A549 (cell line): Measurements from ENCODE around the gene RHOT2. TPM values are rescaled to one million over a fixed set of nuclear protein-coding genes. Genes with fewer than 3 reads are reported as not detected.

Experiments
- ATAC-seq, 2 experiments: fragments of 200-7000 bp in 1 of 2; fragments of >200 bp in 1 of 2; cut with Nextera tagmentation in 1 of 2; cut with Tn5 transposase in 1 of 2; 3 replicates each; pipeline versions ENCODE4 v1.8.0 to v1.9.1; 2018 to 2020; ENCODE audit warnings: mild to moderate bottlenecking in 1 of 2, moderate library complexity in 1 of 2
- CTCF ChIA-PET: fragments of 300-600 bp; sonication (Branson Sonifier 250); formaldehyde crosslinking; extraction: SDS; loops from one replicate; lab custom pipeline; 2021; ENCODE audit warnings: antibody characterized with exemption, inconsistent platforms; lab: Yijun Ruan, JAX
- POLR2A ChIA-PET: fragments of 350-600 bp; formaldehyde crosslinking; extraction: SDS; loops from one replicate; lab custom pipeline; 2021; ENCODE audit warnings: antibody characterized with exemption, inconsistent platforms; lab: Yijun Ruan, JAX
- DNase-seq, 2 experiments: peaks; one replicate each; pipeline versions ENCODE4 v3.0.0 to v3.0.0-alpha.2; 2011 to 2016; ENCODE audit warnings: low read depth in 1 of 2, low spot score in 1 of 2
- FAIRE-seq: peaks from 2 replicates; lab custom pipeline; 2011; peaks lifted over from hg19 to GRCh38; lab: Jason Lieb, UNC
- H3K27ac ChIP-seq, 2 experiments: fragments of >200 bp; sonication (Bioruptor Twin); formaldehyde crosslinking; 3 replicates each; pipeline ENCODE4 v1.5.1; 2016 to 2017
- H3K4me1 ChIP-seq: fragments of >200 bp; sonication (Bioruptor Twin); formaldehyde crosslinking; 3 replicates; pipeline ENCODE4 v1.6.1; 2016
- H3K4me2 ChIP-seq: fragments of >200 bp; sonication (Bioruptor Twin); formaldehyde crosslinking; 3 replicates; pipeline ENCODE4 v1.6.1; 2016
- H3K4me3 ChIP-seq: fragments of >200 bp; sonication (Bioruptor Twin); formaldehyde crosslinking; 3 replicates; pipeline ENCODE4 v1.5.1; 2016
- H3K9me3 ChIP-seq: fragments of >200 bp; sonication (Bioruptor Twin); formaldehyde crosslinking; 3 replicates; pipeline ENCODE4 v1.6.1; 2016
- CBX2 ChIP-seq: fragments of 200-600 bp; sonication (generic); IDR thresholded peaks from 2 replicates; pipeline ENCODE4 v1.6.1; 2016; ENCODE audit warnings: low read depth, mild to moderate bottlenecking, borderline replicate concordance
- CEBPB ChIP-seq, 2 experiments: fragments of >200 bp in 1 of 2; sonication (Bioruptor Twin) in 1 of 2; formaldehyde crosslinking in 1 of 2; IDR thresholded peaks; 2 replicates each; pipeline ENCODE4 v1.6.1; 2012 to 2016
- CHD2 ChIP-seq: fragments of 150-350 bp; IDR thresholded peaks from 2 replicates; pipeline ENCODE4 v1.6.1; 2014; ENCODE audit warnings: low read length; ENCODE audit not compliant: partially characterized antibody
- EHF ChIP-seq: fragments of 250-450 bp; sonication (Bioruptor Pico); IDR thresholded peaks from 2 replicates; pipeline ENCODE4 v1.5.0; 2020; ENCODE audit warnings: mild to moderate bottlenecking
- FOSL2 ChIP-seq, 2 experiments: fragments of 450-650 bp in 1 of 2; fragments of >200 bp in 1 of 2; sonication (Bioruptor Twin) in 1 of 2; formaldehyde crosslinking; IDR thresholded peaks; 2 replicates each; pipeline versions ENCODE4 v1.5.0 to v1.6.1; 2016 to 2020; ENCODE audit warnings: mild to moderate bottlenecking in 1 of 2, moderate library complexity in 1 of 2
- GATA3 ChIP-seq: IDR thresholded peaks from 2 replicates; pipeline ENCODE4 v1.6.1; 2012; ENCODE audit warnings: borderline replicate concordance
- HOXA7 ChIP-seq: fragments of 250-450 bp; sonication (Bioruptor Pico); IDR thresholded peaks from 2 replicates; pipeline ENCODE4 v1.5.0; 2020; ENCODE audit warnings: mild to moderate bottlenecking, moderate library complexity
- HOXB13 ChIP-seq: fragments of 250-450 bp; sonication (Bioruptor Pico); IDR thresholded peaks from 2 replicates; pipeline ENCODE4 v1.5.0; 2020; ENCODE audit warnings: low read depth, mild to moderate bottlenecking, moderate library complexity
- JUNB ChIP-seq: fragments of >200 bp; sonication (Bioruptor Twin); formaldehyde crosslinking; IDR thresholded peaks from 2 replicates; pipeline ENCODE4 v1.6.1; 2016
- KDM5A ChIP-seq: fragments of 200-600 bp; sonication (generic); IDR thresholded peaks from 2 replicates; pipeline ENCODE4 v1.6.1; 2016; ENCODE audit warnings: antibody characterized with exemption, mild to moderate bottlenecking
- MAZ ChIP-seq: fragments of 150-350 bp; IDR thresholded peaks from 2 replicates; pipeline ENCODE4 v1.6.1; 2014; ENCODE audit warnings: antibody characterized with exemption, low read depth, low read length, borderline replicate concordance
- MYC ChIP-seq: IDR thresholded peaks from 2 replicates; pipeline ENCODE4 v1.6.1; 2012; ENCODE audit warnings: mild to moderate bottlenecking, inconsistent platforms, low read length, improper control_type of control experiment, borderline replicate concordance
- NFE2L2 ChIP-seq: fragments of 150-350 bp; conservative IDR thresholded peaks from 2 replicates; pipeline ENCODE4 v1.6.1; 2014; ENCODE audit warnings: low read length
- NPAS2 ChIP-seq: fragments of 250-450 bp; sonication (Bioruptor Pico); IDR thresholded peaks from 2 replicates; pipeline ENCODE4 v1.8.0; 2022; ENCODE audit warnings: mild to moderate bottlenecking, moderate library complexity, borderline replicate concordance
- PHF8 ChIP-seq: fragments of 200-600 bp; sonication (generic); IDR thresholded peaks from 2 replicates; pipeline ENCODE4 v1.6.1; 2016; ENCODE audit warnings: low read depth, mild to moderate bottlenecking, antibody characterized with exemption, moderate library complexity, borderline replicate concordance
- RNF2 ChIP-seq: fragments of 200-600 bp; sonication (generic); IDR thresholded peaks from 2 replicates; pipeline ENCODE4 v1.6.1; 2016; ENCODE audit warnings: low read depth, mild to moderate bottlenecking, antibody characterized with exemption, moderate library complexity, borderline replicate concordance
- SMC3 ChIP-seq: fragments of >200 bp; sonication (Bioruptor Twin); formaldehyde crosslinking; IDR thresholded peaks from 3 replicates; pipeline ENCODE4 v1.6.1; 2018; ENCODE audit warnings: inconsistent platforms
- TFCP2L1 ChIP-seq: fragments of 250-450 bp; sonication (Bioruptor Pico); IDR thresholded peaks from 2 replicates; pipeline ENCODE4 v1.5.0; 2021; ENCODE audit warnings: mild to moderate bottlenecking
- TP53 ChIP-seq: fragments of 250-450 bp; sonication (Bioruptor Pico); IDR thresholded peaks from 2 replicates; pipeline ENCODE4 v1.5.0; 2021; ENCODE audit warnings: mild to moderate bottlenecking, moderate library complexity
- ZSCAN20 ChIP-seq: fragments of 250-450 bp; sonication (Bioruptor Pico); IDR thresholded peaks from 2 replicates; pipeline ENCODE4 v1.8.0; 2022; ENCODE audit warnings: mild to moderate bottlenecking, moderate library complexity
- WGBS: methylation state at CpG from one replicate; pipeline ENCODE4 v1.1.6; 2017; ENCODE audit errors: missing lambda C conversion rate; 5-methylcytosine and 5-hydroxymethylcytosine counted together
- polyA plus RNA-seq, 4 experiments: library from polyadenylated mRNA; depleted of rRNA in 3 of 4; stranded (reverse); fragments of >200 nt; fragmentation: RNase III in 1 of 4; extraction: RNeasy Plus Mini Kit Qiagen cat#74134 plus additional on column Dnase treatment in 1 of 4; gene quantifications; 2 replicates in 3 of 4; 3 replicates in 1 of 4; pipeline ENCODE4 v1.2.3, GENCODE V29; 2011 to 2017
- TF ChIP-seq, protein P1 (sequence below): IDR thresholded peaks from 2 replicates; pipeline ENCODE4 v1.6.1; 2012
- TF ChIP-seq, protein P2 (sequence below): fragments of 150-350 bp; IDR thresholded peaks from 2 replicates; pipeline ENCODE4 v1.6.1; 2014; ENCODE audit warnings: low read depth, mild to moderate bottlenecking, low read length
- TF ChIP-seq, protein P3 (sequence below): fragments of >200 bp; sonication (Bioruptor Twin); formaldehyde crosslinking; IDR thresholded peaks from 2 replicates; pipeline ENCODE4 v1.6.1; 2016
- TF ChIP-seq, protein P4 (sequence below): fragments of 250-450 bp; sonication (Bioruptor Pico); IDR thresholded peaks from 2 replicates; pipeline ENCODE4 v1.5.0; 2021; ENCODE audit warnings: mild to moderate bottlenecking, moderate library complexity, borderline replicate concordance

Gene RHOT2
- polyA plus RNA-seq, 2 of the 4 experiments (the other 2 are of a cell fraction): 38.0 to 83.1 TPM

DNA sequence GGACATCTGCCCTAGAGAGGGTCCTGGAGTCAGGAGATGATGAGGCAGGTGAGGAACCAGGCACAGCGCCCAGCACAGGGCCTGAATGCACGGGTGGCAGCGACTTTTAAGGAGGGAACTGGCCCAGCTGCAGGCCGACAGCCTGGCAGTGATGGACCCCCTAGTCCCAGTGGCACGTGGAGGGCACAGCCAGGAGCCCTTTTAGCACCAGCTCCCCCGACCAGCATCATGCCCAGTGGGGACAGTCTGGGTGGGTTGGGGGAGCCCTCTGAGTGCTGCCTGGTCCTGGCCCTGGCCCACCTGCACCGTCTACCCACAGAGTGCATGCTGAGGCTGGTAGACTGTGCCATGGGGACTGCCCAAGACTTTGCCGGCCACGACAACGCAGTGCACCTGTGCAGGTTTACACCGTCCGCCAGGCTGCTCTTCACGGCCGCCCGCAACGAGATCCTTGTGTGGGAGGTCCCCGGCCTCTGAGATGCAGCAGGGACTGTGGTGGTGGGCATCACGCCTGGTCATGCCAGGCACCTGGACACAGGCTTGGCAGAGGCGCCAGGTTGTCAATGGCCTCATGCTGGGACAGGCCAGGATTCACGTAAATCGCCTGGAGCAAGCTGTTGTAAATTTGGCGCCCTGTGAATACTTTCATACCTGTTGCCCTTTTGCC, 686 bp upstream of the RHOT2 start:
- no peak for DNase-seq
- H3K4me3 ChIP-seq: no peak overlapping the region
- H3K9me3 ChIP-seq: no peaks in the 10 kb centered on the region
- no peak for FAIRE-seq
- H3K4me2 ChIP-seq: peak overlapping the region; percentile 35; the same call in 1 of the 3 replicates
- peak in 1 of 2 experiments; percentile 1; a peak in 1 of 6 replicates for ATAC-seq
- CTCF ChIA-PET: interaction anchor here (0.6 to 13.5 kb wide), 21 partner anchors 9 to 113 kb away, joined by 3 to 105 read pairs (median 5); partner anchors contain the start of genes METTL26, RHBDL1, STUB1 and WDR24
- peaks cover 11% of the 10 kb centered on the region for H3K4me1 ChIP-seq
- no peak for TF ChIP-seq NFE2L2
- TF ChIP-seq, all 56 proteins: peak for 0
- H3K27ac ChIP-seq: peak overlapping the region; percentile 90 to 93; a peak in 5 of 6 replicates
- 82% methylated on average over 18 of the region's 22 CpGs for WGBS
- POLR2A ChIA-PET: no interaction called here

- WGBS: 18% methylated on average over 14 of the region's 50 CpGs
- no peak for DNase-seq
- CTCF ChIA-PET: interaction anchor here (0.6 to 13.5 kb wide), 12 partner anchors 7 to 942 kb away, joined by 3 to 105 read pairs (median 12); partner anchors contain the start of genes RHBDL1, STUB1, WDR24 and WDR90
- POLR2A ChIA-PET: no interaction called here
- peak overlapping the region; percentile 98 for H3K4me3 ChIP-seq
- peak; percentile 8 to 14; a peak in 3 of 6 replicates for ATAC-seq
- TF ChIP-seq SMC3 (no peak), KDM5A (0 out of 2 replicates have a peak, but pooled peaks have one; percentile 25), NFE2L2 (no peak), ZSCAN20 (CRISPR knock-in tag) (no peak), HOXA7 (CRISPR knock-in tag) (no peak), MAZ (no peak), CEBPB (IDR thresholded peaks at IDR 0.05) (no peak), EHF (no peak), JUNB (no peak), MYC (no peak), CBX2 (no peak), CHD2 (no peak), TP53 (CRISPR knock-in tag) (no peak), TFCP2L1 (CRISPR knock-in tag) (no peak), PHF8 (no peak), GATA3 (no peak), HOXB13 (CRISPR knock-in tag) (no peak), NPAS2 (CRISPR knock-in tag) (no peak), FOSL2 (IDR thresholded peaks at IDR 0.05) (no peak), FOSL2 (CRISPR knock-in tag; IDR thresholded peaks at IDR 0.05) (no peak), RNF2 (0 out of 2 replicates have a peak, but pooled peaks have one; percentile 2)
- TF ChIP-seq, protein P1, sequence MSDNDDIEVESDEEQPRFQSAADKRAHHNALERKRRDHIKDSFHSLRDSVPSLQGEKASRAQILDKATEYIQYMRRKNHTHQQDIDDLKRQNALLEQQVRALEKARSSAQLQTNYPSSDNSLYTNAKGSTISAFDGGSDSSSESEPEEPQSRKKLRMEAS: 0 out of 2 replicates have a peak, but pooled peaks have one; percentile 17
- TF ChIP-seq, protein P2, sequence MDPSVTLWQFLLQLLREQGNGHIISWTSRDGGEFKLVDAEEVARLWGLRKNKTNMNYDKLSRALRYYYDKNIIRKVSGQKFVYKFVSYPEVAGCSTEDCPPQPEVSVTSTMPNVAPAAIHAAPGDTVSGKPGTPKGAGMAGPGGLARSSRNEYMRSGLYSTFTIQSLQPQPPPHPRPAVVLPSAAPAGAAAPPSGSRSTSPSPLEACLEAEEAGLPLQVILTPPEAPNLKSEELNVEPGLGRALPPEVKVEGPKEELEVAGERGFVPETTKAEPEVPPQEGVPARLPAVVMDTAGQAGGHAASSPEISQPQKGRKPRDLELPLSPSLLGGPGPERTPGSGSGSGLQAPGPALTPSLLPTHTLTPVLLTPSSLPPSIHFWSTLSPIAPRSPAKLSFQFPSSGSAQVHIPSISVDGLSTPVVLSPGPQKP: no peak
- TF ChIP-seq, protein P3, sequence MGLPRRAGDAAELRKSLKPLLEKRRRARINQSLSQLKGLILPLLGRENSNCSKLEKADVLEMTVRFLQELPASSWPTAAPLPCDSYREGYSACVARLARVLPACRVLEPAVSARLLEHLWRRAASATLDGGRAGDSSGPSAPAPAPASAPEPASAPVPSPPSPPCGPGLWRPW: no peak
- TF ChIP-seq, protein P4, sequence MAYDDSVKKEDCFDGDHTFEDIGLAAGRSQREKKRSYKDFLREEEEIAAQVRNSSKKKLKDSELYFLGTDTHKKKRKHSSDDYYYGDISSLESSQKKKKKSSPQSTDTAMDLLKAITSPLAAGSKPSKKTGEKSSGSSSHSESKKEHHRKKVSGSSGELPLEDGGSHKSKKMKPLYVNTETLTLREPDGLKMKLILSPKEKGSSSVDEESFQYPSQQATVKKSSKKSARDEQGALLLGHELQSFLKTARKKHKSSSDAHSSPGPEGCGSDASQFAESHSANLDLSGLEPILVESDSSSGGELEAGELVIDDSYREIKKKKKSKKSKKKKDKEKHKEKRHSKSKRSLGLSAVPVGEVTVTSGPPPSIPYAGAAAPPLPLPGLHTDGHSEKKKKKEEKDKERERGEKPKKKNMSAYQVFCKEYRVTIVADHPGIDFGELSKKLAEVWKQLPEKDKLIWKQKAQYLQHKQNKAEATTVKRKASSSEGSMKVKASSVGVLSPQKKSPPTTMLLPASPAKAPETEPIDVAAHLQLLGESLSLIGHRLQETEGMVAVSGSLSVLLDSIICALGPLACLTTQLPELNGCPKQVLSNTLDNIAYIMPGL (CRISPR knock-in tag): no peak
- H3K27ac ChIP-seq: peak overlapping the region; percentile 90 to 93
- peak overlapping the region; percentile 97 for H3K4me2 ChIP-seq
- no peaks in the 10 kb centered on the region for H3K9me3 ChIP-seq
- H3K4me1 ChIP-seq: peaks cover 11% of the 10 kb centered on the region
- no peak for FAIRE-seq
Measured at GRCh38 chr16:668519-669171, 713 bp downstream of the RHOT2 start.
